Ramos (cell line): ENCODE data around the gene AANAT.

Experiments
- in situ Hi-C: fragments of 300-500 bp; cut with MboI; formaldehyde crosslinking; loops from one replicate; pipeline ENCODE4 v1.14.3; 2022; ENCODE audit warnings: low sequenced_read_pairs; ENCODE audit not compliant: unreplicated experiment

AANAT gene

GRCh38 chr17:76467366-76467765, at the start of gene AANAT:
AANAT (plus strand) TSS chr17:76467603; CDS start chr17:76468747, 1,144 bp downstream.
- in situ Hi-C loops: no loop called here

GRCh38 chr17:76419576-76420260, 47.7 kb upstream of the AANAT start:
- in situ Hi-C loops: no loop called here

GRCh38 chr17:76420356-76421043, 46.9 kb upstream of the AANAT start:
- in situ Hi-C loops: no loop called here

DNA sequence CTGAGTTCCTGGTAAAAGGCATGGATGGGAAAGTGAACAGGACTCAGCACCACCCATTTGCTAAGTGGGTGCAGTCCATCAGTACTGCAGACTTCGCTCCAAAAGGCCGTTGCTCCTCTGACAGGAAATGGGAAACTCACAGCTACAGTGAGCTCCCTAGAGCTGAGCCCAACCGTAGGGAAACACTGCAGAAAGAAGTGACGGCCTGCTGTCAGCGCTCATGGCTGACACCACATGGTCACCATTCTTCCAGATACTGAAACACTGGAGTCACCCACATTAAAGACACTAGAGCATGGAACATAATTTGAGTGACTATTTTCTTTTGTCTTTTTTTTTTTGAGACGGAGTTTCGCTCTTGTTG, 46.4 kb upstream of the AANAT start:
- in situ Hi-C loops: no loop called here

DNA sequence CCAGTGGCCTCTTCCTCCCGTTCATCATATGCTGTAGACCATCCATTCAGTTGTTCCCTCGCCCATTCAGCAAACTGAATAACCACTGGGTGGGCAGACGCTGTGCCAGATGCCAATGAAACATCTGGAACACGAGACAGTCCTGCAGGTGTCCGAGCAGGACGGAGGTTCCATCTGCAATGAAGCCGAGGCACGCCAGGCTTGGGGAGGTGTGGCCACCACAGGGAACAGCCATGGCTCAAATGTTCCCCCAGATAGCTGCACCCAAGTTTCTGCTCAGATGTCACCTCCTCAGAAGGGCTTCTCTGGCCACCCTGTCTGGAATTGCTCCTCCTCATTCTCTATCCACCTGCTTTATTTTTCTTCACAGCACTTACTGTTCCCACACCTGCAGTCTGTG, 45.0 kb upstream of the AANAT start:
- in situ Hi-C loops: no loop called here

DNA sequence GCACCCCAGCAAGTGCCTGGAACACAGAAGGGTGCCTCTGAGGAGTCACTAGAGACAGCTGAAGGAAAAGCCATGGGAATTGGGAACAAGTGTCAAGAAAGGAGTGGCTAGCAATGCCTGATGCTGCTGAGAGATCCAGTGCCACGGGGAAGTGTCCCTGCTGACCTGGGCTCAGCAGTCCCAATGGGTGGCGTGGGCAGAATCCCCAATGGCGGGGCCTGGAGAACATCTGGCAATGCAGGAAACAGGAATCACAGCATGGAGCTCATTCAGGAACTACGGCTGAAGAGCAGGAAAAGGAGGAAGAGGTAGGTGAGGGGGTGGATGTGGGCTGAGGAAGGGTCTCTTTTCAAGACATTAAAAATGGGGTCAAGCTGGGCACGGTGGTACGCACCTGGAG, 44.5 kb upstream of the AANAT start:
- in situ Hi-C loops: no loop called here

DNA sequence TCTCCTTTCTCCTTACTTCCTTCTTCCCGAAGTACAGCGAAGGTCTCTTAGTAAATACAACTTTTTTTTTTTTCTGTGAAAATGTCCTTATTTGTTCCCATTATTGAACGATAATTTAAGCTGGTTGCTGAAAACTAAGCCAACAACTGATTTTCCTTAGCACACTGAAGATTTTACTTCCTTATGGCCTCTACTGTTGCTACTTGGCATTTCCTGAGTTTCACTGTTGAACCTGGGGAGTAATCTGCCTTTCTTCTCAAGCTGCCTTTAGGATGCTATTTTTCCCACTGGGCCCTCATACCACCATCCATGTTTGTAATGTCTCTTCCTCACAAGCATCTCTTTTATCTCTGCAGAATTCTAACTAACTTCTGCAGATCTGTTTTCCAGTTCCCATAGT, 40.5 kb upstream of the AANAT start:
- in situ Hi-C loops: no loop called here

DNA sequence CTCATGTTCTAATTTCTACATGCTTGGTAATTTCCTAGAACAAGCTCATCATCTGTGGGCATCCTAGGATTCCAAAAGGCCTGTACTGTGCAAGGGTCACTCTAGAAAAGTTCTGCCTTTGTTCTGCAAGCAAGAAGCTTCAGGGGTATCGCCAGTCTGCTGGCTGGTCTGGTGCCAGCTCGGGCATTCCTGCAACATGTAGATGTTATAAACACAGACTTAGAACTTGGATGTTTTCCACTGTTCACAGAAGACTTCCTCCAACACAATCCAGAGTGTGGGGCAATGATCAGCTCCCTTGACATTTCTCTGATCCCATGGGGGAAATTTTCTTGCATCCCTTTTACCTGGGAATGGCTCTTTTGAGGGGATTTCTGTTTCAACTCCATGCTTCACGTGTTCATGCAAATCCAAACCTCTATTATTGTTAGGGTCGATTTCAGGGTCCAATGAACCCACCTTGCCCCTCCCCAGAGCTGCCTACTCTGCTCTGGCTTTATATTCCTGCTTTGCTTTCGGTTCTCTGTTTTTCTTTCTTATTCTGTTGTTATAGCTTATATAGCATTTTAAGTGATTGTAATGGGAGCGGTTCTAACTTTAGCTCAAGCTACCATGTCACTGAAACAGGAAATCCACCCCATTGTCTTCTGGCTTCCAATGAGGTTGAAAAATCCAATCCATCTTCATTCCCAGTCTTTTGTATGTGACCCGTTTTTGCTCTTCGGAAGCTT, 39.7 kb upstream of the AANAT start:
- in situ Hi-C loops: no loop called here

GRCh38 chr17:76428511-76428910, 38.9 kb upstream of the AANAT start:
- in situ Hi-C loops: no loop called here

- in situ Hi-C loops: no loop called here
Measured at GRCh38 chr17:76431509-76431908, 35.9 kb upstream of the AANAT start.

DNA sequence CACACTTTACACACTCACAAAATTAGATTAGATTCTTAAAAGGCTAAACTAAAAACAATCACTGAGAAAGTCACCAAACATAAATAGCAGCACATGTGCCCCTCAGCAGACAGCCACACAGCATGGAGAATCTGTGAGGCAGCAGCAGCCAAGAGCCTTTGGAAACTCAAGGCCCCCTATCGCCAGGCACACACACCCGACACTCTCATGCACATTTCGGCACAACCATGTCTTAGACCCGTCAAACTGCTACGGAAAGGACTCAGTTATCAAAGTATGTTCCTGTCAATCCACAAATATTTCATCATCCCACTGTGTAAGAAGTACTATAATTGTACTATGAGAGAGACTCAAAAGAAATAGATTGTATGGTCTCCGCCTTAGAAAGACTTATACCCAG, 35.4 kb upstream of the AANAT start:
- in situ Hi-C loops: no loop called here

- in situ Hi-C loops: no loop called here
Measured at GRCh38 chr17:76432712-76433336, 34.6 kb upstream of the AANAT start.

GRCh38 chr17:76433693-76434092, 33.7 kb upstream of the AANAT start:
- in situ Hi-C loops: no loop called here

DNA sequence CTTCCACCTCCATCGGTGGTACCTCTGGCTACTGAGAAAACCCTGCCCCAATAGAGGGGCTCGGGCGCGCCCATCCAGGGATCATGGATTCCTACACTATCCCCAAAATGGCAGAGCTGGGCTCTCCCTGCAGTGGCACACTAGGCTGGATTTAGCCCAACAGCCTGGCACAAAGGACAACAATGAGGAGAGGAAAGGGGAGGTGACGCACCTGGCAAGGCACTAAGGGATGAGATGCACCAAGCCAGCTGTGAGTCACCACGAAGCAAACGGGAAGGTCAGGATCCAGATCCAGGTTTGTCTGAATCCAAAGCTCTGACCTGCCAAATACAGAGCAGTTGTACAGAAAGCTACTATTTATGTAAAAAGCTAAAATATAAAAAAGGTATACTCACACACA, 32.5 kb upstream of the AANAT start:
- in situ Hi-C loops: no loop called here

- in situ Hi-C loops: no loop called here
Measured at GRCh38 chr17:76435751-76436150, 31.7 kb upstream of the AANAT start.

DNA sequence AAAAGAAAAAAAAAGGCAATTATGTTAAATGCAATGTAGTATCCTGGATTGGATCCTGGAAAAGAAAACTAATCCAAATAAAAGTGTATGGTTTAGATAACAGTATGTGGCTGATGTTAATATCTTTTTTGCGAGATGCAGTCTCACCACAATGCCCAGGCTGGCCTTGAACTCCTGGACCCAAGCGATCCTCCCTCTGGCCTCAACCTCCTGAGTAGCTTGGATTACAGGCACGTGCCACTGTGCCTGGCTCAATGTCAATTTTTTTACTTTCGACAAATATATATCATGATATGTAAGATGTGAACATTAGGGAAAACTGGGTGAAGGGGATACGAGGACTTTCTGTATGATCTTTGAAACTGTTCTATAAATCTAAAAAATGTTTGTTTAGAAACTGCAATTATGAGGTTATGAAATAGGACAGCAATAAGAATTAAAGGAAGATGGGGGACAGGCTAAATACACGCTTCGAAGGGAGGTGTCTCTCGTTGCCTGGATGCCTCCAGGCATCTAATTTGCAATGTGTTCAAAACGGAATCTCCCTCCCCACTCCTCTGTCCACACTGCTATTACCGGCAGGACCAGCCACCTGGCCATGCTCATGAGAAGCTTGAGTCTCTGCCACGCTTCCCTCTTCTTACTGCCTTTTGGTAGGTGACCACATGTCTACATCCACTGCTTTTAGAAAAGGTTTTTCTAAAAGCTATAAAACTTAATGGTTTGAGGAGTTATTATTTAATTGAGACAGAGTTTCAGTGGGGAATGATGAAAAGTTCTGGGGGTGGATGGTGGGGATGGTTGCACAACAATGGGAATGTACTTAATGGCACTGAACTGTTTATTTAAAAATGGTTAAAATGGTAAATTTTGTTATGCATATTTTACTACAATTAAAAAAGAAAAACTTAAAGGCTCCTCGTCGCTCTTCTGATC, 29.7 kb upstream of the AANAT start:
- in situ Hi-C loops: no loop called here

DNA sequence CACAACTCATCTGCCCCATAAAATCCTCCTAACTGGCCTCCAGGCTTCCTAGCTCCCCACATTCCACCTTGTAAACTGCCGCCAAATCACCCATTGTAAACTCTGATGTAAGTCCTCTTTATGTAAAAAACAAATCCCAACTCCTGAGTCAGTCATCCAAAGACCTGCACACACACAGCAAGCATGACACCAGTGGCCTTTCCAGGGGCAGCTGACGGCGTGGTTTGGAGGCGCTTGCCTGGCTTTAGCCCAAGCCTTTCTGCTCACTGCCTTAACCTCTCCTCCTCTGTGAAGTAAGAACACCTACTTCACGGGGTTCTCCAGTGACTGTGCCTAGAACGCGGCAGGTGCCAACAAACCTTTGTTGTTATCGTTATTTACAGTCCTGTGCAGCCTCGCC, 28.5 kb upstream of the AANAT start:
- in situ Hi-C loops: no loop called here

DNA sequence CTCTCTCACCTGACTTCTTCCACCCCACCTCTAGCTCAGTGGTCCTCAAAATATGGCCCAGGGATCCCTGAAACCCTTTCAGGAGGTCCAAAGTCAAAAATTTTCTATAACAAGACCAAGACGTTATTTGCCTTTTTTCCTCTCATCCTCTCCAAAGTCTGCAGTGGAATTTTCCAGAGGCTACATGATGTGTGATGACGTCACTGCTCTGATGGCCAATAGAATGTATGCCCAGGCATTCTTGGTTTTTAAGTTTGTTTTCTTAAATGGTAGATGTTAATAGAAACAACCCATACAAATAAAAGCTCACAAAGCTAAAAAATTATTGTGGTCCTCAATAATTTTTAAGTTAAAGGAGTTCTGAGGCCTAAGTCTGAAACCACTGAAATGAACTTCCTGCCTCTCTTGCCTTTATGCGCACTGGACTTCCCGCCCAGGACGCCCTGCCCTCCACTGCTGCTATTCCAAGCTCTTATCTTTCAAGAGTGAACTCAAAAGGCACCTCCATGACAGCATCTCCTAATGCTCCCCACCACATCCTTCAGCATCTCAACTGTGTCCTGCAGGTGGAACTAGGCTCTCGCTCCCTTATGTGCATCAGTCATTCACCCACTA, 28.0 kb upstream of the AANAT start:
- in situ Hi-C loops: no loop called here

- in situ Hi-C loops: no loop called here
Measured at GRCh38 chr17:76440751-76441362, 26.5 kb upstream of the AANAT start.
